ENCODE measurements around the gene MAGOH. TPM values are rescaled to one million over a fixed set of nuclear protein-coding genes. Genes with fewer than 3 reads are reported as not detected.

Gene MAGOH
- total and polyA plus RNA-seq, 2 donors (not counting 3 experiments of a cell fraction or from before 2014, with no cell fraction given): 25.9 to 60.1 TPM

DNA sequence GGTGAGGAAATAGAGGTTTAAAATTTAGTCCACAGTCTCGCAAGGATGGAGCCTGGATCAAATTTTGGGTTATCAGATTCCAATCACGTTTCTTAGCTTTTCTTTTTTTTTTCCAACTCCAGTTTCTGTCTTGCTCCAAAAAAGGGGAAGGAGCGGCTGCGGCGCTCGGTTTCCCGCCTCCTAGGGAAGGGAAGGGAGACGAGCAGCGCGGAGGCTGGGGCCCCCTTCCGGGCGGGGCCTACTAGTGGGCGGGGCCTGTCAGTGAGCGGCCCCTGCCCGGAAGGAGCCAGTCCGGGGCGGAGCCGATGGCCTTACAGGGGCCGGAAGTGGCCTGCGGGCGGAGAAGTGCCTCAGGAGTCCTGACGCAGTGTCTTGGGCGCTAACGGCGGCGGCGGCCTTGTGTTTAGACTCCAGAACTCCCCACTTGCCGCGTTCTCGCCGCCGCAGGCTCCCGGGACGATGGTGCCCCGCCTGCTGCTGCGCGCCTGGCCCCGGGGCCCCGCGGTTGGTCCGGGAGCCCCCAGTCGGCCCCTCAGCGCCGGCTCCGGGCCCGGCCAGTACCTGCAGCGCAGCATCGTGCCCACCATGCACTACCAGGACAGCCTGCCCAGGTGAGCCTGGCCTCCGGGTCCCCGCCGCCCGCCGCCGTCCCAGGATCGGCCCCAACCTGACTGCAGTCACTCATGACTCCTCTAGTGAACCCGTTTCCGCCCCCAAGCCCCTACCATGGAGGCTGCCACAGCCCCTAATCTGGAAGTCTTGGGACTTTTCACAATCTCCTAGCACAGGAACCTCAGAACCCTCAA lies 41.6 kb downstream of the MAGOH start, which contains the start of gene CPT2:
Gene CPT2, plus strand, starts transcription at position 340 of the 806 bp plus-strand sequence. Its CDS starts 120 bp downstream, at position 460.
- Histone ChIP-seq H3K79me2 (ENCODE audit: control insufficient read depth, insufficient read depth, low read length) (peaks cover 7% of the 10 kb centered on the region), H4K20me1 (replicated peaks; ENCODE audit: control insufficient read depth, extremely low read depth, insufficient read depth, low read length) (no peaks in the 10 kb centered on the region), H3K9me1 (replicated peaks; ENCODE audit: control insufficient read depth, extremely low read depth, insufficient read depth, low read length) (no peaks in the 10 kb centered on the region), H3K27ac (ENCODE audit: insufficient read depth, low read depth, low read length) (peak within 1 kb of the TSS; percentile 74), H3K4me3 (replicated peaks in 1 of 3; ENCODE audit: insufficient read depth in 1 of 3, low read depth in 1 of 3, low read length in 3 of 3) (peak within 1 kb of the TSS; percentile 63 to 92 (median 77)), H2AFZ (ENCODE audit: low read depth, low read length) (peak within 1 kb of the TSS; percentile 81), H3K4me2 (ENCODE audit: insufficient read depth, low read length) (peak within 1 kb of the TSS; percentile 60), H3K27me3 (ENCODE audit: control insufficient read depth in 2 of 2, insufficient read depth in 2 of 2, low read length in 2 of 2) (no peaks in the 10 kb centered on the region), H3K9me3 (replicated peaks; ENCODE audit: control insufficient read depth, insufficient read depth, low read length) (no peaks in the 10 kb centered on the region), H3K4me1 (ENCODE audit: control insufficient read depth, extremely low read depth, insufficient read depth, low read length) (peaks cover 13% of the 10 kb centered on the region), H3K9ac (replicated peaks; ENCODE audit: extremely low read depth, insufficient read depth, low read length) (peak within 1 kb of the TSS; percentile 96), H3K36me3 (ENCODE audit: control insufficient read depth in 2 of 2, extremely low read depth in 1 of 2, insufficient read depth in 2 of 2, low read length in 2 of 2) (no peaks in the 10 kb centered on the region)
- BruUV-seq (replicated peaks): TSS peak; percentile 61
- TF ChIP-seq, protein P1, sequence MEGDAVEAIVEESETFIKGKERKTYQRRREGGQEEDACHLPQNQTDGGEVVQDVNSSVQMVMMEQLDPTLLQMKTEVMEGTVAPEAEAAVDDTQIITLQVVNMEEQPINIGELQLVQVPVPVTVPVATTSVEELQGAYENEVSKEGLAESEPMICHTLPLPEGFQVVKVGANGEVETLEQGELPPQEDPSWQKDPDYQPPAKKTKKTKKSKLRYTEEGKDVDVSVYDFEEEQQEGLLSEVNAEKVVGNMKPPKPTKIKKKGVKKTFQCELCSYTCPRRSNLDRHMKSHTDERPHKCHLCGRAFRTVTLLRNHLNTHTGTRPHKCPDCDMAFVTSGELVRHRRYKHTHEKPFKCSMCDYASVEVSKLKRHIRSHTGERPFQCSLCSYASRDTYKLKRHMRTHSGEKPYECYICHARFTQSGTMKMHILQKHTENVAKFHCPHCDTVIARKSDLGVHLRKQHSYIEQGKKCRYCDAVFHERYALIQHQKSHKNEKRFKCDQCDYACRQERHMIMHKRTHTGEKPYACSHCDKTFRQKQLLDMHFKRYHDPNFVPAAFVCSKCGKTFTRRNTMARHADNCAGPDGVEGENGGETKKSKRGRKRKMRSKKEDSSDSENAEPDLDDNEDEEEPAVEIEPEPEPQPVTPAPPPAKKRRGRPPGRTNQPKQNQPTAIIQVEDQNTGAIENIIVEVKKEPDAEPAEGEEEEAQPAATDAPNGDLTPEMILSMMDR (IDR thresholded peaks at IDR 0.05; ENCODE audit: extremely low read depth in 1 of 2, insufficient read depth in 1 of 2, low read depth in 1 of 2, low read length in 2 of 2): peak in 1 of 2 donors; percentile 3
- TF ChIP-seq POLR2A (IDR thresholded peaks at IDR 0.05; ENCODE audit: low read depth, low read length) (peak; percentile 93), POLR2AphosphoS5 (IDR thresholded peaks at IDR 0.05; ENCODE audit: insufficient read depth, low read depth, low read length) (peak; percentile 97), GATA2 (IDR thresholded peaks at IDR 0.05; ENCODE audit: insufficient read depth, insufficient read length, low read depth, low read length) (no peak), JUN (IDR thresholded peaks at IDR 0.05; ENCODE audit: borderline replicate concordance, insufficient read depth, insufficient read length, low read depth) (no peak)
- TF ChIP-seq, protein P2, sequence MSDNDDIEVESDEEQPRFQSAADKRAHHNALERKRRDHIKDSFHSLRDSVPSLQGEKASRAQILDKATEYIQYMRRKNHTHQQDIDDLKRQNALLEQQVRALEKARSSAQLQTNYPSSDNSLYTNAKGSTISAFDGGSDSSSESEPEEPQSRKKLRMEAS (IDR thresholded peaks at IDR 0.05; ENCODE audit: insufficient read depth, insufficient read length): no peak
- ChIA-PET POLR2A (no interaction called here), CTCF (interaction anchor here (0.9 to 7.4 kb wide), 3 partner anchors 11 to 495 kb away, joined by 5 to 46 read pairs (median 11); no protein-coding TSS in a partner anchor)
- peak; percentile 82 for FAIRE-seq
- intact Hi-C loops (cut with micrococcal nuclease) (loop anchor here (1.0 to 10.0 kb wide), 3 partner anchors 24 to 792 kb away; partner anchors contain the start of genes CZIB, ORC1 and PRPF38A), dilution Hi-C loops (cut with MboI; ENCODE audit: extremely low pct_ligation_motif_present, low sequenced_read_pairs) (no loop called here)
- peak; percentile 79 for DNase-seq (ENCODE audit: low read depth, low spot score)
